ENCODE data around the gene ADGRL3. TPM values are rescaled to one million over a fixed set of nuclear protein-coding genes. Genes with fewer than 3 reads are reported as not detected.

The ADGRL3 gene
- total RNA-seq, 1 donor from 2014 or later = 93.6 TPM

GRCh38 chr4:61411241-61411640 lies 211.1 kb downstream of the ADGRL3 start:
- H3K27ac ChIP-seq = no peak overlapping the region
- H3K4me1 ChIP-seq = peaks cover 27% of the 10 kb centered on the region
- peaks cover 5% of the 10 kb centered on the region for H3K36me3 ChIP-seq
- Mint-ChIP-seq H3K27me3 (ENCODE audit: insufficient read depth, low read depth) (no peaks in the 10 kb centered on the region), H3K36me3 (peaks cover 13% of the 10 kb centered on the region), H3K27ac (no peak overlapping the region), H3K4me1 (peaks cover 16% of the 10 kb centered on the region), H3K4me3 (no peak overlapping the region), H3K9me3 (peaks cover 4% of the 10 kb centered on the region)
- no peak for DNase-seq (ENCODE audit: low spot score)
- no peak overlapping the region for H2AFZ ChIP-seq (replicated peaks)
- H3K9me3 ChIP-seq (ENCODE audit: low read depth) = no peaks in the 10 kb centered on the region
- peaks cover 12% of the 10 kb centered on the region for H4K20me1 ChIP-seq (ENCODE audit: low read depth)
- H3K9ac ChIP-seq = no peak overlapping the region
- TF ChIP-seq EZH2phosphoT487 (IDR thresholded peaks at IDR 0.05) (no peak), CTCF (IDR thresholded peaks at IDR 0.05) (no peak), EZH2 (IDR thresholded peaks at IDR 0.05) (no peak)
- no peak overlapping the region for H3K4me3 ChIP-seq
- peaks cover 36% of the 10 kb centered on the region for H3K79me2 ChIP-seq (ENCODE audit: low read depth)
- H3K4me2 ChIP-seq = no peak overlapping the region
- no peaks in the 10 kb centered on the region for H3K27me3 ChIP-seq
- H3F3A ChIP-seq (ENCODE audit: low read depth) = peaks cover 22% of the 10 kb centered on the region

GRCh38 chr4:61425315-61425714 lies 225.2 kb downstream of the ADGRL3 start:
- Mint-ChIP-seq H3K27ac (no peak overlapping the region), H3K4me1 (no peaks in the 10 kb centered on the region), H3K36me3 (peaks cover 35% of the 10 kb centered on the region), H3K27me3 (ENCODE audit: insufficient read depth, low read depth) (peaks cover 2% of the 10 kb centered on the region), H3K4me3 (no peak overlapping the region), H3K9me3 (peaks cover 20% of the 10 kb centered on the region)
- Histone ChIP-seq H3K79me2 (ENCODE audit: low read depth) (no peaks in the 10 kb centered on the region), H4K20me1 (ENCODE audit: low read depth) (peaks cover 2% of the 10 kb centered on the region), H3K9ac (no peak overlapping the region), H3F3A (ENCODE audit: low read depth) (no peaks in the 10 kb centered on the region), H3K27me3 (no peaks in the 10 kb centered on the region), H3K4me2 (no peak overlapping the region), H3K9me3 (ENCODE audit: low read depth) (no peaks in the 10 kb centered on the region), H3K4me3 (no peak overlapping the region), H3K27ac (no peak overlapping the region), H3K36me3 (no peaks in the 10 kb centered on the region), H2AFZ (replicated peaks) (no peak overlapping the region), H3K4me1 (no peaks in the 10 kb centered on the region)
- no peak for DNase-seq (ENCODE audit: low spot score)
- TF ChIP-seq EZH2phosphoT487 (IDR thresholded peaks at IDR 0.05) (no peak), CTCF (IDR thresholded peaks at IDR 0.05) (no peak), EZH2 (IDR thresholded peaks at IDR 0.05) (no peak)

- TF ChIP-seq EZH2phosphoT487 (IDR thresholded peaks at IDR 0.05) (no peak), CTCF (IDR thresholded peaks at IDR 0.05) (no peak), EZH2 (IDR thresholded peaks at IDR 0.05) (no peak)
- Histone ChIP-seq H2AFZ (replicated peaks) (no peak overlapping the region), H3K4me3 (no peak overlapping the region), H3K79me2 (ENCODE audit: low read depth) (no peaks in the 10 kb centered on the region), H3K4me2 (no peak overlapping the region), H3F3A (ENCODE audit: low read depth) (no peaks in the 10 kb centered on the region), H3K9ac (no peak overlapping the region), H3K27ac (no peak overlapping the region), H3K36me3 (no peaks in the 10 kb centered on the region), H3K9me3 (ENCODE audit: low read depth) (no peaks in the 10 kb centered on the region), H3K27me3 (no peaks in the 10 kb centered on the region), H4K20me1 (ENCODE audit: low read depth) (peaks cover 9% of the 10 kb centered on the region), H3K4me1 (no peaks in the 10 kb centered on the region)
- peaks cover 35% of the 10 kb centered on the region for H3K36me3 Mint-ChIP-seq
- H3K27ac Mint-ChIP-seq = no peak overlapping the region
- H3K4me3 Mint-ChIP-seq = no peak overlapping the region
- H3K9me3 Mint-ChIP-seq = peaks cover 15% of the 10 kb centered on the region
- H3K4me1 Mint-ChIP-seq = no peaks in the 10 kb centered on the region
- DNase-seq (ENCODE audit: low spot score) = no peak
- H3K27me3 Mint-ChIP-seq (ENCODE audit: insufficient read depth, low read depth) = peaks cover 2% of the 10 kb centered on the region
These were observed 226.1 kb downstream of the ADGRL3 start for GRCh38 chr4:61426229-61426628.

All from neural progenitor cell (in vitro differentiated cells).